Psoas muscle (tissue), 8 donors: ENCODE data around the gene SMYD1. TPM values are rescaled to one million over a fixed set of nuclear protein-coding genes. Genes with fewer than 3 reads are reported as not detected.

Source experiments
- ATAC-seq, 4 donors: fragments of 200-7000 bp; cut with Tn5 transposase; one replicate each; pipeline ENCODE4 v1.9.1; 2020; ENCODE audit warnings: moderate library complexity in 3 of 4, mild to moderate bottlenecking in 2 of 4
- DNase-seq, 2 donors: peaks; one replicate each; pipeline ENCODE4 v3.0.0-alpha.2; 2020
- H3K27ac ChIP-seq: fragments of 200-600 bp; one replicate; pipeline ENCODE4 v1.8.0; 2022
- H3K27me3 ChIP-seq, 3 donors: fragments of 200-600 bp in 1 of 3; one replicate each; pipeline versions ENCODE4 v1.6.1 to v1.8.0; 2013 to 2022; ENCODE audit warnings: low read length in 2 of 3, mild to moderate bottlenecking in 2 of 3, moderate library complexity in 1 of 3; ENCODE audit not compliant: insufficient read depth in 3 of 3
- H3K36me3 ChIP-seq, 2 donors: fragments of 200-600 bp in 1 of 2; one replicate each; pipeline versions ENCODE4 v1.6.1 to v1.8.0; 2013 to 2022; ENCODE audit warnings: low read depth in 1 of 2, mild to moderate bottlenecking in 1 of 2, moderate library complexity in 1 of 2; ENCODE audit not compliant: insufficient read depth in 1 of 2
- H3K4me1 ChIP-seq: fragments of 200-600 bp; one replicate; pipeline ENCODE4 v1.8.0; 2022
- H3K4me3 ChIP-seq: fragments of 200-600 bp; one replicate; pipeline ENCODE4 v1.8.0; 2022; ENCODE audit warnings: mild to moderate bottlenecking
- H3K9me3 ChIP-seq: fragments of 200-600 bp; one replicate; pipeline ENCODE4 v1.8.0; 2022
- CTCF ChIP-seq: fragments of 200-600 bp; IDR thresholded peaks from one replicate; pipeline ENCODE4 v1.8.0; 2022; ENCODE audit warnings: antibody characterized with exemption
- WGBS, 3 donors: extraction: QIAGEN DNeasy Blood & Tissue Kit; methylation state at CpG; one replicate each; pipeline versions ENCODE4 v1.1.6 to v1.1.7; 2013; 5-methylcytosine and 5-hydroxymethylcytosine counted together
- intact Hi-C, 2 donors: fragments of 100-400 bp; cut with DNase I; formaldehyde crosslinking; loops; one replicate each; pipeline versions ENCODE4 v1.11.0 to v1.14.2; 2022
- polyA plus RNA-seq, 3 donors: library from polyadenylated mRNA; stranded (reverse); fragments of 200-250 nt; gene quantifications; one replicate each; pipeline ENCODE4 v1.2.3, GENCODE V29; 2013
- total RNA-seq, 4 donors: library from RNA; stranded (reverse); fragmentation: NEBNext Ultra II Directional in 2 of 4; extraction: Animal tissue kit (Norgen Biotek cat#: 25700) in 2 of 4; gene quantifications; one replicate each; pipeline versions ENCODE4 v1.2.1 to v1.2.4, GENCODE V29; 2021 to 2023
- donor health status: healthy with polysubstance abuse.
- donor health status: DM: no; HTN: no; CAD: no; lungs with moderate emphysema.
- donor health status: Bipolar disorder and iron deficiency.
- donor health status: healthy.
- donor health status: DM: yes; HTN: yes; CAD: no.
- donor health status: DM: no; HTN: no; CAD: no.
- donor health status: DM: no; HTN: no; CAD: no.
- donor health status: DM: yes; HTN: yes; CAD: no.

The SMYD1 gene
- total and polyA plus RNA-seq, 7 donors: 8.0 to 325 (median 143) TPM

GRCh38 chr2:88116669-88117432 lies 49.2 kb downstream of the SMYD1 start:
- Histone ChIP-seq H3K27me3 (no peaks in the 10 kb centered on the region), H3K27ac (no peak overlapping the region), H3K36me3 (peaks cover 0 to 26% of the 10 kb centered on the region in 2 donors), H3K4me1 (peaks cover 23% of the 10 kb centered on the region), H3K9me3 (no peaks in the 10 kb centered on the region), H3K4me3 (no peak overlapping the region)
- 93 to 96% (median 94%) methylated on average over 18 of the region's 18 CpGs for WGBS, 3 donors
- TF ChIP-seq CTCF: no peak
- intact Hi-C loops: no loop called here
- no peak for ATAC-seq
- DNase-seq: no peak

- H3K27ac ChIP-seq: no peak overlapping the region
- ATAC-seq (peak; percentile 68 to 79 (median 74)), DNase-seq (no peak)
- H3K36me3 ChIP-seq: peaks cover 0 to 15% of the 10 kb centered on the region in 2 donors
- peaks cover 23% of the 10 kb centered on the region for H3K4me1 ChIP-seq
- no peaks in the 10 kb centered on the region for H3K27me3 ChIP-seq
- intact Hi-C loops: no loop called here
- H3K4me3 ChIP-seq: no peak overlapping the region
- H3K9me3 ChIP-seq: no peaks in the 10 kb centered on the region
- no peak for TF ChIP-seq CTCF
- 44 to 65% (median 50%) methylated on average over 4 of the region's 4 CpGs for WGBS, 3 donors
Observed at GRCh38 chr2:88117973-88118372, 50.3 kb downstream of the SMYD1 start.

DNA sequence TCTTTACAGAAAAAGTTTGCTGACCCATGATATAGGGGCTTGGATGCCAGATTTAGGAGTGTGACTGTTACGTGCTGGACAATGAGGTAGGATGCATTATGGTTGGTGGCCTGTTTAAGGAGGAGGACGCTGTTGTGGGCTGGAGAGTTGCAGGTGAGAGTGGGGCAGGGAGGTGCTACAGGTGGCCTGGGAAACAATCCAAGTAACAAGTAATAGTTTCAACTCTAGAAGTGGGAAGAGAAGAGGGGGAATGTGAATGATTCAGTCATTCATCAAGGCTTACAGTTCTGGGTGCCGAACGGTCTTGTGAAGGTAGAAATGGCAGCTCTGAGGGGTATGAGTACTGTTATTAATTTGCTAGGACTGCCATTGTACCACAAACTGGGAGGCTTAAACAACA lies 54.1 kb downstream of the SMYD1 start:
- TF ChIP-seq CTCF: no peak
- Histone ChIP-seq H3K9me3 (no peaks in the 10 kb centered on the region), H3K36me3 (no peaks in the 10 kb centered on the region), H3K4me3 (no peak overlapping the region), H3K27me3 (no peaks in the 10 kb centered on the region), H3K27ac (no peak overlapping the region), H3K4me1 (peaks cover 15% of the 10 kb centered on the region)
- 94 to 99% (median 95%) methylated on average over 4 of the region's 4 CpGs for WGBS, 3 donors
- intact Hi-C loops: no loop called here
- ATAC-seq (no peak), DNase-seq (no peak)

GRCh38 chr2:88122141-88122884 lies 54.7 kb downstream of the SMYD1 start:
- intact Hi-C loops: no loop called here

More at GRCh38 chr2:88122141-88122884, 54.7 kb downstream of the SMYD1 start:
- ATAC-seq: no peak
- 81 to 87% (median 85%) methylated on average over 8 of the region's 8 CpGs for WGBS, 3 donors
- Histone ChIP-seq H3K9me3 (no peaks in the 10 kb centered on the region), H3K27ac (no peak overlapping the region), H3K36me3 (no peaks in the 10 kb centered on the region), H3K27me3 (no peaks in the 10 kb centered on the region), H3K4me1 (peaks cover 15% of the 10 kb centered on the region), H3K4me3 (no peak overlapping the region)
- TF ChIP-seq CTCF: no peak
- DNase-seq: no peak
